Heart left ventricle (tissue), 13 donors: ENCODE data around the gene DNAAF9.

Experiments used
- CTCF ChIP-seq, 12 donors: fragments of 200-600 bp; sonication (generic) in 4 of 12; IDR thresholded peaks; one replicate each; pipeline versions ENCODE4 v1.5.0 to v1.8.0; 2018 to 2022; ENCODE audit warnings: antibody characterized with exemption in 12 of 12, mild to moderate bottlenecking in 5 of 12
- POLR2A ChIP-seq, 2 donors: fragments of 450-650 bp; IDR thresholded peaks; one replicate each; pipeline ENCODE4 v1.6.1; 2017; ENCODE audit warnings: antibody characterized with exemption in 2 of 2, mild to moderate bottlenecking in 2 of 2, moderate library complexity in 2 of 2
- donor health status: ischemic (EF 13 %, LVEDD 7.1; RV severe dilation, severe dysfunction).
- donor health status: DM: no; HTN: yes; CAD: no.
- donor health status: DM: no; HTN: no; CAD: no.
- donor health status: ischemic (EF 25% LVEDD 6.9; RV normal size, moderate dysfunction).
- donor health status: ischemic (EF 25% LVEDD 5.7; RV mildly dilated, moderate dysfunction).
- donor health status: ischemic (EF 35%, LVEDD 5.7; RV mildly dilated, moderate dysfunction).
- donor health status: nonischemic (EF 11% LVEDD 7.7; RV severe dilation, severe dysfunction).
- donor health status: DM: yes; HTN: yes; CAD: no.
- donor health status: PGD.
- donor health status: ischemic (EF 29% LVEDD 5.4; RV normal size, mild dysfunction).
- donor health status: nonischemic (EF 23%, LVEDD 6.1; RV moderate dilation, normal function).

GRCh38 chr20:3400260-3401155 is 7.0 kb downstream of the DNAAF9 start:
- TF ChIP-seq POLR2A (IDR thresholded peaks at IDR 0.05) (no peak), CTCF (IDR thresholded peaks at IDR 0.05) (no peak)
